ENCODE results near the gene RAB33A. TPM values are rescaled to one million over a fixed set of nuclear protein-coding genes. Genes with fewer than 3 reads are reported as not detected.

Gene RAB33A
- total and polyA plus RNA-seq, 2 donors (not counting 3 experiments of a cell fraction or from before 2014, with no cell fraction given) = 0.91 to 1.6 TPM

DNA sequence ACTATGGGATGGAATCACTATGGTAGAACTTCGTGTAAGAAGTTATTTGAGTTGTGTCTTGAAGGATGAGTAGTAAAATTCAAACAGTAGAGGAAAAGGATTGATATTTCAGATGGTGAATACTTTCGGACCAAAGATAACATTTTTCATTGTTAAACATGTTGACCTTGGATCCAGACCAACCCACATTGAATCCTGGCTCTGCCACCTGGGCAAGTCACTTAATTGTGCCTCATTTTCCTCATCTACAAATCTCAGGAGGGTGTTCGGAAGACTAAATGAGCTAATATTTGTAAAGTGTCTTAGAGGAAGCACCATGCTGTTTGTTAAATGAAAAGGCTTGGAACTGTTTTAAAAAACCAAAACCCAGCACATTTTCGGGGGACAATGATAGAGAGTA, 4.7 kb upstream of the RAB33A start:
- Histone ChIP-seq H4K20me1 (replicated peaks; ENCODE audit: control insufficient read depth, extremely low read depth, insufficient read depth, low read length) (no peaks in the 10 kb centered on the region), H3K4me2 (ENCODE audit: insufficient read depth, low read length) (peak overlapping the region; percentile 92), H3K36me3 (ENCODE audit: control insufficient read depth in 2 of 2, extremely low read depth in 1 of 2, insufficient read depth in 2 of 2, low read length in 2 of 2) (no peaks in the 10 kb centered on the region), H3K9ac (replicated peaks; ENCODE audit: extremely low read depth, insufficient read depth, low read length) (no peak overlapping the region), H3K27me3 (ENCODE audit: control insufficient read depth in 2 of 2, insufficient read depth in 2 of 2, low read length in 2 of 2) (no peaks in the 10 kb centered on the region), H3K79me2 (ENCODE audit: control insufficient read depth, insufficient read depth, low read length) (peaks cover 5% of the 10 kb centered on the region), H3K4me3 (replicated peaks in 1 of 3; ENCODE audit: insufficient read depth in 1 of 3, low read depth in 1 of 3, low read length in 3 of 3) (peak overlapping the region in 1 of 3 experiments; percentile 91), H3K27ac (ENCODE audit: insufficient read depth, low read depth, low read length) (no peak overlapping the region), H3K4me1 (ENCODE audit: control insufficient read depth, extremely low read depth, insufficient read depth, low read length) (peaks cover 17% of the 10 kb centered on the region), H2AFZ (ENCODE audit: low read depth, low read length) (no peak overlapping the region), H3K9me3 (replicated peaks; ENCODE audit: control insufficient read depth, insufficient read depth, low read length) (no peaks in the 10 kb centered on the region), H3K9me1 (replicated peaks; ENCODE audit: control insufficient read depth, extremely low read depth, insufficient read depth, low read length) (no peaks in the 10 kb centered on the region)
- ChIA-PET CTCF (no interaction called here), POLR2A (no interaction called here)
- dilution Hi-C loops (cut with MboI; ENCODE audit: extremely low pct_ligation_motif_present, low sequenced_read_pairs) (no loop called here), intact Hi-C loops (cut with micrococcal nuclease) (loop anchor here (2.0 kb wide), 2 partner anchors 46 to 82 kb away; no protein-coding TSS in a partner anchor)
- TF ChIP-seq JUN (IDR thresholded peaks at IDR 0.05; ENCODE audit: borderline replicate concordance, insufficient read depth, insufficient read length, low read depth) = no peak
- no peak for TF ChIP-seq GATA2 (IDR thresholded peaks at IDR 0.05; ENCODE audit: insufficient read depth, insufficient read length, low read depth, low read length)
- no peak for TF ChIP-seq MYC (IDR thresholded peaks at IDR 0.05; ENCODE audit: low read depth, low read length)
- TF ChIP-seq EZH2 (IDR thresholded peaks at IDR 0.05; ENCODE audit: borderline replicate concordance, low read depth, low read length, severe bottlenecking) = no peak
- BruUV-seq (replicated peaks) = no TSS peak
- no peak for FAIRE-seq
- peak; percentile 31 for DNase-seq (ENCODE audit: low read depth, low spot score)

- DNase-seq (ENCODE audit: low read depth, low spot score) = no peak
- H3K9ac ChIP-seq (replicated peaks; ENCODE audit: extremely low read depth, insufficient read depth, low read length) = no peak overlapping the region
- no TSS peak for BruUV-seq (replicated peaks)
These were observed 863 bp upstream of the RAB33A start for GRCh38 chrX:130170752-130171445.

More at GRCh38 chrX:130170752-130171445, 863 bp upstream of the RAB33A start:
- peak; percentile 40 for FAIRE-seq
- no peaks in the 10 kb centered on the region for H3K79me2 ChIP-seq (ENCODE audit: control insufficient read depth, insufficient read depth, low read length)
- no peak for TF ChIP-seq EZH2 (IDR thresholded peaks at IDR 0.05; ENCODE audit: borderline replicate concordance, low read depth, low read length, severe bottlenecking)
- TF ChIP-seq POLR2AphosphoS5 (IDR thresholded peaks at IDR 0.05; ENCODE audit: insufficient read depth, low read depth, low read length) = no peak
- no peak for TF ChIP-seq FOS (IDR thresholded peaks at IDR 0.05; ENCODE audit: borderline replicate concordance, insufficient read depth, low read length)
- peak overlapping the region; percentile 32 for H2AFZ ChIP-seq (ENCODE audit: low read depth, low read length)
- H3K36me3 ChIP-seq (ENCODE audit: control insufficient read depth in 2 of 2, extremely low read depth in 1 of 2, insufficient read depth in 2 of 2, low read length in 2 of 2) = no peaks in the 10 kb centered on the region
- POLR2A ChIA-PET = no interaction called here
- H4K20me1 ChIP-seq (replicated peaks; ENCODE audit: control insufficient read depth, extremely low read depth, insufficient read depth, low read length) = no peaks in the 10 kb centered on the region
- CTCF ChIA-PET = interaction anchor here (0.7 to 2.5 kb wide), 3 partner anchors 17 to 110 kb away, joined by 4 to 8 read pairs (median 4); no protein-coding TSS in a partner anchor
- intact Hi-C loops (cut with micrococcal nuclease) (no loop called here), dilution Hi-C loops (cut with MboI; ENCODE audit: extremely low pct_ligation_motif_present, low sequenced_read_pairs) (no loop called here)
- H3K4me3 ChIP-seq (replicated peaks in 1 of 3; ENCODE audit: insufficient read depth in 1 of 3, low read depth in 1 of 3, low read length in 3 of 3) = peak overlapping the region; percentile 30 to 53 (median 48)
- no peaks in the 10 kb centered on the region for H3K9me3 ChIP-seq (replicated peaks; ENCODE audit: control insufficient read depth, insufficient read depth, low read length)
- H3K4me2 ChIP-seq (ENCODE audit: insufficient read depth, low read length) = peak overlapping the region; percentile 57
- H3K9me1 ChIP-seq (replicated peaks; ENCODE audit: control insufficient read depth, extremely low read depth, insufficient read depth, low read length) = no peaks in the 10 kb centered on the region
- no peaks in the 10 kb centered on the region for H3K27me3 ChIP-seq (ENCODE audit: control insufficient read depth in 2 of 2, insufficient read depth in 2 of 2, low read length in 2 of 2)
- no peak overlapping the region for H3K27ac ChIP-seq (ENCODE audit: insufficient read depth, low read depth, low read length)
- peaks cover 35% of the 10 kb centered on the region for H3K4me1 ChIP-seq (ENCODE audit: control insufficient read depth, extremely low read depth, insufficient read depth, low read length)
